ENCODE data around the gene PTK6.
A peak's percentile ranks its signal among the peaks of the same experiment; 100 is the strongest.

PTK6 gene

GRCh38 chr20:63494420-63495166 is 42.6 kb downstream of the PTK6 start:
- WGBS, 2 donors (ENCODE audit: extremely low coverage in 2 of 2, insufficient read length in 2 of 2, insufficient replicate concordance in 1 of 2) = no CpG with 5 or more reads among the region's 51 CpGs
- DNase-seq (ENCODE audit: low spot score) = no peak
- Histone ChIP-seq H3K14ac (ENCODE audit: low read length) (no peak overlapping the region), H2AK5ac (ENCODE audit: low read depth, low read length) (peak overlapping the region; percentile 79), H3K4ac (ENCODE audit: low read length) (no peak overlapping the region), H3K9me3 (replicated peaks in 1 of 2; ENCODE audit: control insufficient read depth in 2 of 2, insufficient read depth in 1 of 2, low read depth in 1 of 2, low read length in 2 of 2) (peaks cover 0 to 3% of the 10 kb centered on the region in 2 donors), H2BK5ac (ENCODE audit: low read length) (peak overlapping the region; percentile 39), H2BK12ac (ENCODE audit: low read length) (peak overlapping the region; percentile 73), H4K91ac (ENCODE audit: low read depth, low read length, poor library complexity) (no peak overlapping the region), H3K4me2 (ENCODE audit: insufficient read depth, low read length, poor library complexity, severe bottlenecking) (no peak overlapping the region), H3K79me1 (ENCODE audit: low read depth, low read length) (peaks cover 2% of the 10 kb centered on the region), H3K27ac (replicated peaks; ENCODE audit: low read length) (no peak overlapping the region), H4K8ac (ENCODE audit: low read depth, low read length) (peak overlapping the region; percentile 17), H3K36me3 (replicated peaks in 1 of 2; ENCODE audit: control insufficient read depth in 2 of 2, insufficient read depth in 2 of 2, low read length in 2 of 2) (no peaks in the 10 kb centered on the region), H2AFZ (ENCODE audit: low read length) (no peak overlapping the region), H3K27me3 (ENCODE audit: control insufficient read depth in 3 of 3, insufficient read depth in 3 of 3, low read depth in 1 of 3, low read length in 3 of 3) (peaks cover 19 to 41% (median 29%) of the 10 kb centered on the region in 3 experiments), H3K4me1 (ENCODE audit: control insufficient read depth in 2 of 2, insufficient read depth in 1 of 2, low read depth in 1 of 2, low read length in 2 of 2) (peaks cover 0 to 5% of the 10 kb centered on the region in 2 donors), H3K18ac (ENCODE audit: low read length) (peak overlapping the region; percentile 64), H3K23ac (ENCODE audit: low read depth, low read length, poor library complexity) (peak overlapping the region; percentile 43), H2BK120ac (ENCODE audit: low read depth, low read length) (no peak overlapping the region), H2BK15ac (ENCODE audit: low read length) (peak overlapping the region; percentile 37), H3K4me3 (ENCODE audit: low read length in 2 of 2) (no peak overlapping the region), H3K9ac (ENCODE audit: low read depth, low read length, poor library complexity) (no peak overlapping the region)

- Histone ChIP-seq H2BK5ac (ENCODE audit: low read length) (peak overlapping the region; percentile 39), H2BK120ac (ENCODE audit: low read depth, low read length) (no peak overlapping the region), H3K27ac (replicated peaks; ENCODE audit: low read length) (no peak overlapping the region), H3K23ac (ENCODE audit: low read depth, low read length, poor library complexity) (no peak overlapping the region), H3K79me1 (ENCODE audit: low read depth, low read length) (peaks cover 2% of the 10 kb centered on the region), H2BK15ac (ENCODE audit: low read length) (no peak overlapping the region), H3K18ac (ENCODE audit: low read length) (no peak overlapping the region), H4K8ac (ENCODE audit: low read depth, low read length) (no peak overlapping the region), H2AFZ (ENCODE audit: low read length) (no peak overlapping the region), H3K4me1 (ENCODE audit: control insufficient read depth in 2 of 2, insufficient read depth in 1 of 2, low read depth in 1 of 2, low read length in 2 of 2) (peaks cover 0 to 2% of the 10 kb centered on the region in 2 donors), H2AK5ac (ENCODE audit: low read depth, low read length) (peak overlapping the region; percentile 75), H3K27me3 (ENCODE audit: control insufficient read depth in 3 of 3, insufficient read depth in 3 of 3, low read depth in 1 of 3, low read length in 3 of 3) (peaks cover 15 to 40% (median 28%) of the 10 kb centered on the region in 3 experiments), H3K4ac (ENCODE audit: low read length) (no peak overlapping the region), H3K9ac (ENCODE audit: low read depth, low read length, poor library complexity) (no peak overlapping the region), H4K91ac (ENCODE audit: low read depth, low read length, poor library complexity) (no peak overlapping the region), H3K36me3 (replicated peaks in 1 of 2; ENCODE audit: control insufficient read depth in 2 of 2, insufficient read depth in 2 of 2, low read length in 2 of 2) (no peaks in the 10 kb centered on the region), H3K4me3 (ENCODE audit: low read length in 2 of 2) (no peak overlapping the region), H3K9me3 (replicated peaks in 1 of 2; ENCODE audit: control insufficient read depth in 2 of 2, insufficient read depth in 1 of 2, low read depth in 1 of 2, low read length in 2 of 2) (peaks cover 0 to 3% of the 10 kb centered on the region in 2 donors), H3K14ac (ENCODE audit: low read length) (no peak overlapping the region), H3K4me2 (ENCODE audit: insufficient read depth, low read length, poor library complexity, severe bottlenecking) (no peak overlapping the region), H2BK12ac (ENCODE audit: low read length) (no peak overlapping the region)
- no CpG with 5 or more reads among the region's 7 CpGs for whole genome bisulfite sequencing, 2 donors (ENCODE audit: extremely low coverage in 2 of 2, insufficient read length in 2 of 2, insufficient replicate concordance in 1 of 2)
- no peak for DNase-seq (ENCODE audit: low spot score)
Observed at GRCh38 chr20:63494084-63494419, 43.1 kb downstream of the PTK6 start.

- peak overlapping the region; percentile 67 for H2BK15ac ChIP-seq (ENCODE audit: low read length)
- peaks cover 0 to 3% of the 10 kb centered on the region in 2 donors for H3K9me3 ChIP-seq (replicated peaks in 1 of 2; ENCODE audit: control insufficient read depth in 2 of 2, insufficient read depth in 1 of 2, low read depth in 1 of 2, low read length in 2 of 2)
- H3K36me3 ChIP-seq (replicated peaks in 1 of 2; ENCODE audit: control insufficient read depth in 2 of 2, insufficient read depth in 2 of 2, low read length in 2 of 2) = no peaks in the 10 kb centered on the region
- H3K27me3 ChIP-seq (ENCODE audit: control insufficient read depth in 3 of 3, insufficient read depth in 3 of 3, low read depth in 1 of 3, low read length in 3 of 3) = peaks cover 18 to 41% (median 33%) of the 10 kb centered on the region in 3 experiments
- DNase-seq (ENCODE audit: low spot score) = no peak
- no peak overlapping the region for H3K9ac ChIP-seq (ENCODE audit: low read depth, low read length, poor library complexity)
- H3K27ac ChIP-seq (replicated peaks; ENCODE audit: low read length) = no peak overlapping the region
- H2AK5ac ChIP-seq (ENCODE audit: low read depth, low read length) = no peak overlapping the region
- H3K14ac ChIP-seq (ENCODE audit: low read length) = no peak overlapping the region
- H3K4me3 ChIP-seq (ENCODE audit: low read length in 2 of 2) = no peak overlapping the region
- H3K18ac ChIP-seq (ENCODE audit: low read length) = no peak overlapping the region
- no peak overlapping the region for H4K8ac ChIP-seq (ENCODE audit: low read depth, low read length)
- no peak overlapping the region for H3K23ac ChIP-seq (ENCODE audit: low read depth, low read length, poor library complexity)
- peaks cover 2% of the 10 kb centered on the region for H3K79me1 ChIP-seq (ENCODE audit: low read depth, low read length)
- no CpG with 5 or more reads among the region's 13 CpGs for WGBS, 2 donors (ENCODE audit: extremely low coverage in 2 of 2, insufficient read length in 2 of 2, insufficient replicate concordance in 1 of 2)
- H2AFZ ChIP-seq (ENCODE audit: low read length) = no peak overlapping the region
- no peak overlapping the region for H4K91ac ChIP-seq (ENCODE audit: low read depth, low read length, poor library complexity)
- H3K4ac ChIP-seq (ENCODE audit: low read length) = no peak overlapping the region
- H2BK5ac ChIP-seq (ENCODE audit: low read length) = peak overlapping the region; percentile 53
- peaks cover 2% of the 10 kb centered on the region in 2 donors for H3K4me1 ChIP-seq (ENCODE audit: control insufficient read depth in 2 of 2, insufficient read depth in 1 of 2, low read depth in 1 of 2, low read length in 2 of 2)
- no peak overlapping the region for H2BK12ac ChIP-seq (ENCODE audit: low read length)
- no peak overlapping the region for H2BK120ac ChIP-seq (ENCODE audit: low read depth, low read length)
- no peak overlapping the region for H3K4me2 ChIP-seq (ENCODE audit: insufficient read depth, low read length, poor library complexity, severe bottlenecking)
Observed at GRCh38 chr20:63493563-63494020, 43.6 kb downstream of the PTK6 start.

- Histone ChIP-seq H3K4ac (ENCODE audit: low read length) (no peak overlapping the region), H2BK12ac (ENCODE audit: low read length) (no peak overlapping the region), H3K79me1 (ENCODE audit: low read depth, low read length) (peaks cover 2% of the 10 kb centered on the region), H3K4me3 (ENCODE audit: low read length in 2 of 2) (no peak overlapping the region), H4K8ac (ENCODE audit: low read depth, low read length) (peak overlapping the region; percentile 17), H3K27ac (replicated peaks; ENCODE audit: low read length) (no peak overlapping the region), H2BK120ac (ENCODE audit: low read depth, low read length) (no peak overlapping the region), H2AK5ac (ENCODE audit: low read depth, low read length) (no peak overlapping the region), H3K9ac (ENCODE audit: low read depth, low read length, poor library complexity) (peak overlapping the region; percentile 60), H3K18ac (ENCODE audit: low read length) (peak overlapping the region; percentile 57), H3K4me1 (ENCODE audit: control insufficient read depth in 2 of 2, insufficient read depth in 1 of 2, low read depth in 1 of 2, low read length in 2 of 2) (peaks cover 0 to 3% of the 10 kb centered on the region in 2 donors), H3K9me3 (replicated peaks in 1 of 2; ENCODE audit: control insufficient read depth in 2 of 2, insufficient read depth in 1 of 2, low read depth in 1 of 2, low read length in 2 of 2) (peaks cover 0 to 3% of the 10 kb centered on the region in 2 donors), H3K4me2 (ENCODE audit: insufficient read depth, low read length, poor library complexity, severe bottlenecking) (no peak overlapping the region), H3K23ac (ENCODE audit: low read depth, low read length, poor library complexity) (no peak overlapping the region), H3K36me3 (replicated peaks in 1 of 2; ENCODE audit: control insufficient read depth in 2 of 2, insufficient read depth in 2 of 2, low read length in 2 of 2) (no peaks in the 10 kb centered on the region), H2AFZ (ENCODE audit: low read length) (no peak overlapping the region), H2BK5ac (ENCODE audit: low read length) (no peak overlapping the region), H2BK15ac (ENCODE audit: low read length) (no peak overlapping the region), H4K91ac (ENCODE audit: low read depth, low read length, poor library complexity) (no peak overlapping the region), H3K14ac (ENCODE audit: low read length) (peak overlapping the region; percentile 21), H3K27me3 (ENCODE audit: control insufficient read depth in 3 of 3, insufficient read depth in 3 of 3, low read depth in 1 of 3, low read length in 3 of 3) (peaks cover 14 to 39% (median 30%) of the 10 kb centered on the region in 3 experiments)
- no peak for DNase-seq (ENCODE audit: low spot score)
- WGBS, 2 donors (ENCODE audit: extremely low coverage in 2 of 2, insufficient read length in 2 of 2, insufficient replicate concordance in 1 of 2) = no CpG with 5 or more reads among the region's 14 CpGs
Observed at GRCh38 chr20:63492982-63493381, 44.2 kb downstream of the PTK6 start.

All from neuronal stem cell (in vitro differentiated cells).